NCI-H128 (cell line): ENCODE measurements around the gene PLEK.
"Not testable (repeated sequence)": the region's sequence is repeated elsewhere in the genome, so short reads cannot be mapped to it uniquely, and the experiment has no call there.

ENCODE experiments used
- DNase-seq: peaks from one replicate; lab custom pipeline; 2025; ENCODE audit not compliant: unreplicated experiment; lab: John Stamatoyannopoulos, UW

The PLEK gene

GRCh38 chr2:68365087-68365486 is at the start of gene PLEK:
Gene PLEK, plus strand, starts transcription at chr2:68365282. Its CDS starts 70 bp downstream, at chr2:68365352.
- no peak for DNase-seq

- DNase-seq: no peak
These were observed 49.0 kb upstream of the PLEK start for GRCh38 chr2:68316111-68316510.

- DNase-seq: no peak
These were observed 46.8 kb upstream of the PLEK start for GRCh38 chr2:68317971-68318913.

GRCh38 chr2:68318914-68319397 is 46.1 kb upstream of the PLEK start:
- no peak for DNase-seq

- DNase-seq: no peak
These were observed 45.5 kb upstream of the PLEK start, which contains the start of gene CNRIP1 for GRCh38 chr2:68319398-68320117. Gene CNRIP1, minus strand, starts transcription at chr2:68319949. Its CDS starts 549 bp downstream, at chr2:68319400.

GRCh38 chr2:68320118-68320641 is 44.9 kb upstream of the PLEK start:
- DNase-seq: peak; percentile 24

- DNase-seq: no peak
These were observed 40.0 kb upstream of the PLEK start for GRCh38 chr2:68325056-68325455.

- DNase-seq: no peak
These were observed 36.2 kb upstream of the PLEK start for GRCh38 chr2:68328901-68329300.

GRCh38 chr2:68330691-68331090 is 34.4 kb upstream of the PLEK start:
- no peak for DNase-seq

GRCh38 chr2:68333009-68333408 is 32.1 kb upstream of the PLEK start:
- DNase-seq: no peak

- DNase-seq: no peak
These were observed 31.2 kb upstream of the PLEK start for GRCh38 chr2:68333931-68334330.

GRCh38 chr2:68336192-68336591 is 28.9 kb upstream of the PLEK start:
- no peak for DNase-seq

- no peak for DNase-seq
These were observed 24.6 kb upstream of the PLEK start for GRCh38 chr2:68340226-68341061.

GRCh38 chr2:68341062-68341329 is 24.1 kb upstream of the PLEK start:
- no peak for DNase-seq

GRCh38 chr2:68341583-68341982 is 23.5 kb upstream of the PLEK start:
- no peak for DNase-seq

- no peak for DNase-seq
These were observed 22.6 kb upstream of the PLEK start for GRCh38 chr2:68342470-68342869.

GRCh38 chr2:68344031-68344430 is 21.1 kb upstream of the PLEK start:
- DNase-seq: no peak

- DNase-seq: no peak
These were observed 19.8 kb upstream of the PLEK start for GRCh38 chr2:68345129-68345875.

- DNase-seq: not testable (repeated sequence)
These were observed 16.0 kb upstream of the PLEK start for GRCh38 chr2:68349091-68349490.

- no peak for DNase-seq
These were observed 13.1 kb upstream of the PLEK start for GRCh38 chr2:68351997-68352396.
